ENCODE data around the gene TCP1.

DNA sequence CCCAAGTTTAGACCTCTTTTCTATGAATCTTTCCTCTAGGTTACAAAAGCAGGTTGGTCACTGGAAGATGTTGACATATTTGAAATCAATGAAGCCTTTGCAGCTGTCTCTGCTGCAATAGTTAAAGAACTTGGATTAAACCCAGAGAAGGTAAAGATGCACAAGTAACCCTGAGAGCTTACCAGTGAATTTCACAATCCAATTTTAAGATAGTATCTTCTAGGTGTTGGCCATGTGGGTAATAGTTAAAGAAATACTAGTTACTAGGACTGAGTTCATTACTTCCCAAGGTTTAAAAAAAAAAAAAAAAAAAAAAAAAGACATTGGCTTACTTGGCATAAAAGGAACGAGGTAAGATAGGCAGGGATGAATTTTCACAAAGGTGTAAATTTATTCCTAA, 11.3 kb downstream of the TCP1 start:
- no peak for TF ChIP-seq POLR2A (IDR thresholded peaks at IDR 0.05)
- no peak for TF ChIP-seq CTCF (IDR thresholded peaks at IDR 0.05)
